MM.1S (cell line): ENCODE data around the gene VAMP2.

Source experiments
- DNase-seq: peaks from one replicate; pipeline ENCODE4 v3.0.0-alpha.2; 2015
- H2AFZ ChIP-seq: fragments of 300-600 bp; sonication (generic); 2 replicates; pipeline ENCODE4 v1.6.0; 2016; ENCODE audit warnings: antibody characterized with exemption, low read length
- H3F3A ChIP-seq: fragments of 300-600 bp; sonication (generic); 2 replicates; pipeline ENCODE4 v1.6.1; 2016; ENCODE audit warnings: mild to moderate bottlenecking, antibody characterized with exemption, low read length, moderate library complexity, mixed read lengths; ENCODE audit not compliant: insufficient read depth
- H3K27ac ChIP-seq: fragments of 300-600 bp; sonication (generic); 2 replicates; pipeline ENCODE4 v1.5.1; 2016; ENCODE audit warnings: mild to moderate bottlenecking, low read length
- H3K27me3 ChIP-seq: fragments of 300-600 bp; sonication (generic); replicated peaks from 2 replicates; pipeline ENCODE4 v1.6.0; 2016; ENCODE audit warnings: low read length; ENCODE audit not compliant: insufficient read depth
- H3K36me3 ChIP-seq: fragments of 300-600 bp; sonication (generic); replicated peaks from 2 replicates; pipeline ENCODE4 v1.6.1; 2016; ENCODE audit warnings: mild to moderate bottlenecking, low read length, mixed read lengths; ENCODE audit not compliant: insufficient read depth
- H3K4me1 ChIP-seq: fragments of 300-600 bp; sonication (generic); 2 replicates; pipeline ENCODE4 v1.6.1; 2016; ENCODE audit warnings: low read length, mixed read lengths
- H3K4me2 ChIP-seq: fragments of 300-600 bp; sonication (generic); 2 replicates; pipeline ENCODE4 v1.6.0; 2016; ENCODE audit warnings: low read depth, low read length
- H3K4me3 ChIP-seq: fragments of 300-600 bp; sonication (generic); 2 replicates; pipeline ENCODE4 v1.5.1; 2016; ENCODE audit warnings: low read length, mixed read lengths
- H3K79me2 ChIP-seq: fragments of 300-600 bp; sonication (generic); 2 replicates; pipeline ENCODE4 v1.6.1; 2016; ENCODE audit warnings: mixed run types, low read length, mixed read lengths
- H3K9ac ChIP-seq: fragments of 300-600 bp; sonication (generic); 2 replicates; pipeline ENCODE4 v1.6.1; 2016; ENCODE audit warnings: low read length, mixed read lengths
- H3K9me2 ChIP-seq: fragments of 300-600 bp; sonication (generic); replicated peaks from 2 replicates; pipeline ENCODE4 v1.6.1; 2016; ENCODE audit warnings: mild to moderate bottlenecking, low read length, mixed read lengths; ENCODE audit not compliant: insufficient read depth
- H3K9me3 ChIP-seq: fragments of 300-600 bp; sonication (generic); replicated peaks from 2 replicates; pipeline ENCODE4 v1.6.1; 2016; ENCODE audit warnings: mild to moderate bottlenecking, low read length, mixed read lengths; ENCODE audit not compliant: insufficient read depth
- H4K20me1 ChIP-seq: fragments of 300-600 bp; sonication (generic); 2 replicates; pipeline ENCODE4 v1.6.1; 2016; ENCODE audit warnings: mild to moderate bottlenecking, low read length, moderate library complexity, mixed read lengths; ENCODE audit not compliant: insufficient read depth
- EZH2 ChIP-seq: fragments of 300-600 bp; sonication (generic); optimal IDR thresholded peaks from 2 replicates; pipeline ENCODE3; 2017; ENCODE audit warnings: low read depth, mild to moderate bottlenecking, antibody characterized with exemption, low read length, mixed read lengths
- EZH2phosphoT487 ChIP-seq: fragments of 300-600 bp; sonication (generic); IDR thresholded peaks from 2 replicates; pipeline ENCODE4 v1.6.1; 2018; ENCODE audit warnings: antibody characterized with exemption, low read length
- TF ChIP-seq, protein P1 (sequence below): fragments of 300-600 bp; sonication (generic); IDR thresholded peaks from 2 replicates; pipeline ENCODE4 v1.5.1; 2016; ENCODE audit warnings: antibody characterized with exemption, low read length, mixed read lengths

Gene VAMP2

DNA sequence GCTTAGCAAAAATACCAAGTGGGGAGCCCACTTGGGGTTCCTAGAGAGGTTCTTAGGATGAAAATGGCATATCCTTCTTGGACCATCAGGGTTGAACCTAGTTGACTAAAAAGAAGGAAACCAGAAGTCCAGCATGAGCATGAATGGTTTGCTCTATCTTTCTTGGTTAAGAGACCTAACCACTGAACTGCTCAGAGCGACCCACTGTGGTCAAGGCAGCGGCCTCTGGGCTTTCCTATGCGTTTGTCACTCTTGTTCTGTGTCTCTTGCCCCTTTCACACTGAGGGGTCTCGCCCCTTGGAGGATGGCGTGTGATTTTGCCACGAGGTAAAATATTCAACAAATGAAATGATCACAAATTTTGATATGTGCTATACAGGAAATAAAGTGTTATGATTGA is 27.8 kb upstream of the VAMP2 start:
- Histone ChIP-seq H3K27ac (peak overlapping the region; percentile 61), H3K9me3 (no peaks in the 10 kb centered on the region), H3K9ac (peak overlapping the region; percentile 34; the same call in 1 of the 2 replicates), H2AFZ (peak overlapping the region; percentile 61), H3K27me3 (no peaks in the 10 kb centered on the region), H3K4me2 (peak overlapping the region; percentile 75), H3K79me2 (peaks cover 17% of the 10 kb centered on the region), H4K20me1 (no peaks in the 10 kb centered on the region), H3F3A (peaks cover 49% of the 10 kb centered on the region), H3K9me2 (no peaks in the 10 kb centered on the region), H3K36me3 (no peaks in the 10 kb centered on the region), H3K4me3 (peak overlapping the region; percentile 54), H3K4me1 (peaks cover 27% of the 10 kb centered on the region)
- DNase-seq, result no peak
- TF ChIP-seq EZH2 (no peak), EZH2phosphoT487 (no peak)
- TF ChIP-seq, protein P1, sequence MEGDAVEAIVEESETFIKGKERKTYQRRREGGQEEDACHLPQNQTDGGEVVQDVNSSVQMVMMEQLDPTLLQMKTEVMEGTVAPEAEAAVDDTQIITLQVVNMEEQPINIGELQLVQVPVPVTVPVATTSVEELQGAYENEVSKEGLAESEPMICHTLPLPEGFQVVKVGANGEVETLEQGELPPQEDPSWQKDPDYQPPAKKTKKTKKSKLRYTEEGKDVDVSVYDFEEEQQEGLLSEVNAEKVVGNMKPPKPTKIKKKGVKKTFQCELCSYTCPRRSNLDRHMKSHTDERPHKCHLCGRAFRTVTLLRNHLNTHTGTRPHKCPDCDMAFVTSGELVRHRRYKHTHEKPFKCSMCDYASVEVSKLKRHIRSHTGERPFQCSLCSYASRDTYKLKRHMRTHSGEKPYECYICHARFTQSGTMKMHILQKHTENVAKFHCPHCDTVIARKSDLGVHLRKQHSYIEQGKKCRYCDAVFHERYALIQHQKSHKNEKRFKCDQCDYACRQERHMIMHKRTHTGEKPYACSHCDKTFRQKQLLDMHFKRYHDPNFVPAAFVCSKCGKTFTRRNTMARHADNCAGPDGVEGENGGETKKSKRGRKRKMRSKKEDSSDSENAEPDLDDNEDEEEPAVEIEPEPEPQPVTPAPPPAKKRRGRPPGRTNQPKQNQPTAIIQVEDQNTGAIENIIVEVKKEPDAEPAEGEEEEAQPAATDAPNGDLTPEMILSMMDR, result no peak

DNA sequence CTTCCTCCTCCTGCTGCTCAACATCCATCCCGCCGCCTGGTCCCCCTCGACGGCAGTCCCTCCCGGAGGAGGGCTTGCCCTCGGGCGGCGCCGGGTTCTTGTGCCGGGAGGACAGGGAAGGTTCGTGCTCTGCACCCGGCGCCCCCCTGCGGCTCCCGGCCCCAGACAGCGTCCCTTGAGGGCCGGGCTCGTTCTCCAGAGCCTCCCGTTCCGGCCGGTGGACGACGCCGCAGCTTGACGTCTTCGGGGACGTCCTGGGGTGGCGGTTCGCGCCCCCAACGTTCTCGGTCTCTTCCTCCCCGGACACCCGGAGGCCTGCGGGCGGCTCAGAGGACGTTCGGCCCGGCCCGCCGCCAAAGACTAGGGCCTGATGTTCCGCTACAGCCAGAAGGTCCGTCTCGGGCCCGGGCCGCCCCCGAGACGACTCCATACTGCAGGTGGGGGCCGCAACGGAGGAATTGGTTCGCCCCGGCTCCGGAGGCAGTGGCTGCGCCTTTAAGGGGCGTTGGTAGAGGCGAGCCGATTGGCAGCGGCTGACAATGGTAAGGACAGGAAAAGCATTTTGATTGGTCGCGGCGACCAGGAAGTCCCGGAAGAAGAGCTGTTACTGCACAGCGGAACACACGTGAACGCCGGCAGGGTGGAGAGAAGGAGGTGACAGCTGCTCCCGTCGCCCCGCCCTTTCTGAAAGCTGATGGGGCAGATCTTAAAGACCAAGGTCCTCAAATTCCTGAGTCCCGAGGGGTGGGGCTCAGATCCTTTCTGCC is 27.1 kb upstream of the VAMP2 start, which contains the start of gene BORCS6:
Gene BORCS6 (minus strand): TSS at position 470 of the 767 bp plus-strand sequence. CDS start 40 bp downstream, at position 430.
- H3K79me2 ChIP-seq, result peaks cover 17% of the 10 kb centered on the region
- H3K27me3 ChIP-seq, result no peaks in the 10 kb centered on the region
- no peaks in the 10 kb centered on the region for H3K9me2 ChIP-seq
- peak; percentile 97 for DNase-seq
- peak within 1 kb of the TSS; percentile 86 for H3K4me3 ChIP-seq
- no peaks in the 10 kb centered on the region for H3K9me3 ChIP-seq
- H3K36me3 ChIP-seq, result no peaks in the 10 kb centered on the region
- H3F3A ChIP-seq, result peaks cover 50% of the 10 kb centered on the region
- peak within 1 kb of the TSS; percentile 80 for H3K27ac ChIP-seq
- H3K4me2 ChIP-seq, result peak within 1 kb of the TSS; percentile 89
- TF ChIP-seq, protein P1, result peak; percentile 18; the same call in 1 of the 2 replicates
- TF ChIP-seq EZH2phosphoT487 (no peak), EZH2 (no peak)
- peaks cover 27% of the 10 kb centered on the region for H3K4me1 ChIP-seq
- H3K9ac ChIP-seq, result peak within 1 kb of the TSS; percentile 85
- peak within 1 kb of the TSS; percentile 80 for H2AFZ ChIP-seq
- H4K20me1 ChIP-seq, result no peaks in the 10 kb centered on the region

DNA sequence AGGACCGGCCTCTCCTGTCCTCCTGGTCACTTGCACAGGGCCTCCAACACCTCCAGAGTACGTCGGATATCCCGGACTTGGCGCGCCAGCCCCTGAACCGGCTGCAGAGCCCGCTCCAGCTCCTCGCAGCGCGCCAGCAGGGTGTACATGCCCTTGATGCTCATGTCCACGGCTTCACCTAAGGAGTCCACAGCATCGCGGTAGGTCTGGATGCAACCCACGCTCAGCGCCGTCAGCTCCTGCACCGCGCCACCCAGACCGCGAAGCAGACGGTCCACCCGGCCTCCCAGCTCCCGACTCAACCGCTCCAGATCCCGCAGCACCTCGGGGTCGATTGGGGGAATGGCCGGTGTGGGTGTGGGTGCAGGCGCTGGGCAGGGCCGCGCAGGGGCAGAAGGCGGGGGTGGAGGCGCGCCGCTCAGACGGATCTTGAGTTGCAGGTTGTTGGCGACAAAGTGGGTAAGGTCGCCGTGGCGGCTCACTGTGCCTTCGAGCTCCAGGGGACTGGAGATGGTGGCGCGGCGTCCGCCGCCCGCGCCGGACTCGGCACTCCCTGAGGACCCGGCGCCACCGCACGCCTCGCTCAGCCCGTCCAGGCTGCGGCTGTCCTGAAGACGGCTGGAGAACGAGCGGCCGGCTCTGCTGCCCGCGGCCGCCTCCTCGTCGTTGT is 26.4 kb upstream of the VAMP2 start:
- Histone ChIP-seq H3K9me3 (no peaks in the 10 kb centered on the region), H2AFZ (peak overlapping the region; percentile 80), H3K9me2 (no peaks in the 10 kb centered on the region), H3K27me3 (no peaks in the 10 kb centered on the region), H3F3A (peaks cover 50% of the 10 kb centered on the region), H3K27ac (peak overlapping the region; percentile 80; the same call in 1 of the 2 replicates), H3K4me3 (peak overlapping the region; percentile 86), H3K79me2 (peaks cover 17% of the 10 kb centered on the region), H3K9ac (peak overlapping the region; percentile 85), H3K36me3 (no peaks in the 10 kb centered on the region), H3K4me1 (peaks cover 27% of the 10 kb centered on the region), H3K4me2 (peak overlapping the region; percentile 89), H4K20me1 (no peaks in the 10 kb centered on the region)
- DNase-seq, result no peak
- TF ChIP-seq, protein P1, result no peak
- TF ChIP-seq EZH2 (no peak), EZH2phosphoT487 (no peak)
